Mucosa of rectum (tissue), 2 donors: ENCODE measurements around the gene MGA.

Source experiments
- H3K27ac ChIP-seq, 2 donors: one replicate each; pipeline ENCODE4 v1.7.0; 2013; ENCODE audit warnings: inconsistent platforms in 2 of 2, low read depth in 2 of 2, low read length in 2 of 2
- H3K27me3 ChIP-seq, 2 donors: one replicate each; pipeline ENCODE4 v1.7.0; 2013; ENCODE audit warnings: low read length in 2 of 2; ENCODE audit not compliant: control insufficient read depth in 2 of 2, insufficient read depth in 2 of 2
- H3K36me3 ChIP-seq, 2 donors: one replicate each; pipeline ENCODE4 v1.7.0; 2013; ENCODE audit warnings: low read length in 2 of 2; ENCODE audit not compliant: control insufficient read depth in 2 of 2, insufficient read depth in 2 of 2
- H3K4me1 ChIP-seq, 2 donors: one replicate each; pipeline ENCODE4 v1.7.0; 2013; ENCODE audit warnings: low read length in 2 of 2, mild to moderate bottlenecking in 1 of 2; ENCODE audit not compliant: control insufficient read depth in 2 of 2, insufficient read depth in 2 of 2
- H3K4me3 ChIP-seq, 2 donors: one replicate each; pipeline ENCODE4 v1.7.0; 2013; ENCODE audit warnings: low read length in 2 of 2
- H3K9ac ChIP-seq, 2 donors: one replicate each; pipeline ENCODE4 v1.7.0; 2013; ENCODE audit warnings: low read length in 2 of 2, low read depth in 1 of 2, mild to moderate bottlenecking in 1 of 2
- H3K9me3 ChIP-seq, 2 donors: one replicate each; pipeline ENCODE4 v1.7.0; 2013; ENCODE audit warnings: low read length in 2 of 2; ENCODE audit not compliant: control insufficient read depth in 2 of 2
- donor health status: healthy.
- donor health status: Normal muscosa, but diverticular disease.

The MGA gene

DNA sequence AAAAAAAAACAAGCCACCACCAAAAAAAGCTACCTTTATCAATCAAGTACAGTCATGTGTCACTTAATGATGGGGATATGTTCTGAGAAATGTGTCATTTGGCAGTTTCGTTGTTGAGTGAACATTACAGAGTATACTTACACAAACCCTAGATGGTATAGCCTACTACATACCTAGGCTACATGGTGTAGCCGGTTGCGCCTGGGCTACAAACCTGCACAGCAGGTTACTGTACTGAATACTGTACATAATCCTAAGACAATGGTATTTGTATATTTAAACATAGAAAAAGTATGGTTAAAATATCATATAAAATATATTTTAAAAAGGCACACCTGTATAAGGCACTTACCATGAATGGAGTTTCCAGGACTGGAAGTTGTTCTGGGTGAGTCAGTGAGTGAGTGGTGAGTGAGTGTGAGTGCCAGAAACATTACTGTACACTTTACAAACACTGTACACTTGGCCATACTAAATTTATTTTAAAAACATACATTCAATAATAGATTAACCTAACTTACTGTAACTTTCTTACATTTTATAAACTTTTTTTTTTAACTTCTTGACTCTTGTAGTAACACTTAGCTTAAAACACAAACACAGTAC is 141.7 kb downstream of the MGA start:
- no peaks in the 10 kb centered on the region for H3K4me1 ChIP-seq
- no peak overlapping the region for H3K27ac ChIP-seq

DNA sequence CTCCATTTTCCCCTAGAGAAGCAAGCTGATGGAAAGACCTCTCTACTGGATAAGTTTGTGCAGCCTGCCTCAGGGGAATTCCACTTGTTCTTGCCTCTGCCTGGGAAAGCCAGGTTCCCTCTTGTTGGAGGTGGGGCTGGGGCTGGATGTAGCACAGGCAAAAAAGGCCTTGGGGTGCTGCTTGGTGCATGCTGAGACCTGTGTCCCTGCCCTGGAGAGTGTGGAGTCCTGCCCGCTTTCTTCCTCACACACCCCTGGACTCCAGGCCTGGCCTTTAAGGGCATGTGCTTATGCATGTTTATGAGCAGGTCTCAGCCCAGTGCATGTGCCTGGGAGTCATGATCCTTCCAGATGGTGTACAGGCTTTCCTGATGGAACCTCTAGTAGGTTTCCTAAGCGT is 144.2 kb downstream of the MGA start:
- Histone ChIP-seq H3K36me3 (peaks cover 7 to 8% of the 10 kb centered on the region in 2 donors), H3K27me3 (no peaks in the 10 kb centered on the region), H3K9ac (no peak overlapping the region), H3K9me3 (no peaks in the 10 kb centered on the region), H3K27ac (no peak overlapping the region), H3K4me1 (no peaks in the 10 kb centered on the region), H3K4me3 (no peak overlapping the region)

More for the DNA sequence above, 141.7 kb downstream of the MGA start:
- H3K27me3 ChIP-seq, result no peaks in the 10 kb centered on the region
- no peak overlapping the region for H3K9ac ChIP-seq
- peaks cover 8 to 9% of the 10 kb centered on the region in 2 donors for H3K36me3 ChIP-seq
- no peak overlapping the region for H3K4me3 ChIP-seq
- no peaks in the 10 kb centered on the region for H3K9me3 ChIP-seq

DNA sequence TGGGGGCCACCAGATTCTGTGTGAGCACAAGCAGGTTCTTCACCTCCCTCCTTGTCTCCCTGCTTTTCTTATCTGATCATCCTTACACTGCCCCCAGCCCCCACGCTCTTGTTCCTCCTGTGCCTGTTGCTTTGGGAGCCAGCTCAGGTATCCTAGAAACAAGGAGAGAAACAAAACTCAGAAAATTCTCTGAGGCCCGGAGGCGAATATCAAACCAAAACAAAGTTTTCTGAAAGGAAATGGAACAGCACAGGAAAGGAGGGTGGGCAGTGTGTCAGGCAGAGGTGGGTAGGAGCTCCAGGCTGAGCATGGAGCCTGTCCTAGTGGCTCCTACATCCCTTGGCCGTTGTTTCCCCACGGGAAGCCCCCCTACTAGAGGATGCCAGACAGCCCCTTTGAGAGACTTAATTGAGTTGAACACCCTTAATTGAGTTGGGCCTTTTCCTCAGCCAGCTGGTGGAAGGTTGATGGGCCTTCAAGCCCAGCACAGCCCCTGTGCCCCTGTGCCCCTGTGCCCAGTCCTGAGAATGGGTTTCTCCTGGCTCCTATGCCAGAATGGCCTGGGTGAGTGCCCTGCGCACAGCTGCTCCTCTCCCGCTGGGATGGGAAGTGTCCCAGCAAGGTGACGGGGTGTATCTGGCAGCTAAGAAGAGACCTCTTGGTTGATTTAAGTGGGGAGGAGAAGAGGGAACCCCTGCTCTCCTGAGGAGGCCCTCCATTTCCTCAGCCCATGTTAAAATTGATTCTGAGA is 144.9 kb downstream of the MGA start:
- Histone ChIP-seq H3K4me3 (no peak overlapping the region), H3K9ac (no peak overlapping the region), H3K27ac (no peak overlapping the region), H3K9me3 (no peaks in the 10 kb centered on the region), H3K27me3 (no peaks in the 10 kb centered on the region), H3K4me1 (no peaks in the 10 kb centered on the region), H3K36me3 (peaks cover 0 to 8% of the 10 kb centered on the region in 2 donors)

DNA sequence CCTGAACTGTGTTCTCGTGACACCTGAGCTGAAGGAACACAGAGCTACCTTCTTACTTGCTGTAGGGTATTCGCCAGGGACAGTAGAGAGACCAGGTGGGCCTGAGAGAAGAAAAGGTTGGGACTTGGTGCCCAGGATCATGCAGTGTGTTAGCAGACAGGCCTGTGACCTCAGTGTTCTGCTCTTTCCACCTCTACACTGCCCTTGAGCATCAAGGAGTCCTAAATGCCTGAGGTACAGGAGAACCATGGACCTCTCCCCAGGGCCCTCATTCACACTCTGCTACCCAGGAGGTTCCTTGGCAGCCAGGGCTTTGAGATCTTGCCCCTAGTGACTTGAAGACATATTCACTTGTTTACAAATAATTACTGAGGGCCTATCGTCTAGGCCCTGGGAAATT is 145.5 kb downstream of the MGA start:
- no peak overlapping the region for H3K27ac ChIP-seq
- no peaks in the 10 kb centered on the region for H3K4me1 ChIP-seq

DNA sequence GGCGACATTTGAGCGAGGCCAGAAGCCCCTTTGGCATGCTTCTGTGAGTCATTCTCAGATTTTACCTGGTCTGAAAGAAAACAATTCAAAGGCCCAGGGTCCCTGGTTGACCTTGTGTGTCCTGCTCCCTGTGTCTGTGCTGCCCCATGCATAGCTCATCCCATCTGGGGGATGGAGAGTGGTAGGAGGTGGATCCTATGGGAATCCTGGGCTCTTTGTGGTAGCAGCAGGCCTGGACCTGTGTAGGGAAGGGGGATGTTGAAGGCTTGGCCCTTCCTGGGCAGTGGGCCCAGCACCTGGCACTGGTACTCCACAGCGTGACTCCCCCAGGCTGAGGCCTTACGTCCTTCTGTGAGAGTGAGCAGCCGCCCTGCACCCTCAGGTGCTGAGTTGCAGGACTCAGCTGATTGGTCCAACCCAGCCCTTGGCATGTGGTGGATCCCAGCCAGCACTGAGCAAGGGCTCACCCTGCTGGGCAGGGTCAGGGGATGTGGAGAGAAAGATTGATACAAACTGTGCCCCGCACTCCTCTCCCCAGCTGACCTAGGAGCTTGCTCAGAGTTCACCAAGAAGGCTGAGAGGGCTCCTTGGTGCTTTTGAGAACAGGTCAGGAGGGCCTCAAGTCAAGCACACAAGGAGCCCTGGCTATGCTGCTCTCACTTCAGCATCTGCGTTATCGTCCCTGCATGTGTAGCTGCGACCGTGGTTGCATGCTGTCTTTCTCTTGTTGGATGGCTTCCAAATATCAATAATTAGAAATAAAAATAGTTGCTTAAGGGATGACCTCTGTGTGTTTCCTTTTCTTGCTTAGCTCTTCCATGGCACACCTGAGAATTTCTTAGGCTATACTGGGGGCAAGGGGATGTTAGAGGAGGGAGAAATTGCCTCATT is 146.3 kb downstream of the MGA start:
- H3K9ac ChIP-seq, result no peak overlapping the region
- no peaks in the 10 kb centered on the region for H3K9me3 ChIP-seq
- no peak overlapping the region for H3K4me3 ChIP-seq
- H3K4me1 ChIP-seq, result no peaks in the 10 kb centered on the region
- no peaks in the 10 kb centered on the region for H3K36me3 ChIP-seq
- H3K27me3 ChIP-seq, result no peaks in the 10 kb centered on the region
- H3K27ac ChIP-seq, result no peak overlapping the region

More for the DNA sequence above, 145.5 kb downstream of the MGA start:
- Histone ChIP-seq H3K9ac (no peak overlapping the region), H3K27me3 (no peaks in the 10 kb centered on the region), H3K36me3 (peaks cover 0 to 4% of the 10 kb centered on the region in 2 donors), H3K4me3 (no peak overlapping the region), H3K9me3 (no peaks in the 10 kb centered on the region)

DNA sequence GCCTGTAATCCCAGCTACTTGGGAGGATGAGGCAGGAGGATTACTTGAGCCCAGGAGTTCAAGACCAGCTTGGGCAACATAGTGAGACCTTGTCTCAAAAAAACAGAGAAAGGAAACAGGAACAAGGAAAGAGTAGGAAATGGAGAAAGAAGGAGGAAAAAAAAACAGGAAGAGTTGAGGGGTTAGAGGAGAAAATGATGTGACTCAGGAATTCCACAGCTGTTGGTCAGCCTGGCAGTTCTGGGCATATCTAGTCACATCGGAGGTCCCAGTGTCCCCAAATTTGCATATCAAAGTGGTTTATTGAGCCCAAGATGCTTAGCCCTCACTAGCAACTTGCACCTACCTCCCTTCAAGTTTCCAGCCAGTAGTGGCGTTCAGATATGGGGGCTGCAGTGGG is 148.9 kb downstream of the MGA start:
- Histone ChIP-seq H3K4me3 (no peak overlapping the region), H3K4me1 (no peaks in the 10 kb centered on the region), H3K27ac (no peak overlapping the region), H3K27me3 (no peaks in the 10 kb centered on the region), H3K9me3 (no peaks in the 10 kb centered on the region), H3K36me3 (peaks cover 12 to 14% of the 10 kb centered on the region in 2 donors), H3K9ac (no peak overlapping the region)

DNA sequence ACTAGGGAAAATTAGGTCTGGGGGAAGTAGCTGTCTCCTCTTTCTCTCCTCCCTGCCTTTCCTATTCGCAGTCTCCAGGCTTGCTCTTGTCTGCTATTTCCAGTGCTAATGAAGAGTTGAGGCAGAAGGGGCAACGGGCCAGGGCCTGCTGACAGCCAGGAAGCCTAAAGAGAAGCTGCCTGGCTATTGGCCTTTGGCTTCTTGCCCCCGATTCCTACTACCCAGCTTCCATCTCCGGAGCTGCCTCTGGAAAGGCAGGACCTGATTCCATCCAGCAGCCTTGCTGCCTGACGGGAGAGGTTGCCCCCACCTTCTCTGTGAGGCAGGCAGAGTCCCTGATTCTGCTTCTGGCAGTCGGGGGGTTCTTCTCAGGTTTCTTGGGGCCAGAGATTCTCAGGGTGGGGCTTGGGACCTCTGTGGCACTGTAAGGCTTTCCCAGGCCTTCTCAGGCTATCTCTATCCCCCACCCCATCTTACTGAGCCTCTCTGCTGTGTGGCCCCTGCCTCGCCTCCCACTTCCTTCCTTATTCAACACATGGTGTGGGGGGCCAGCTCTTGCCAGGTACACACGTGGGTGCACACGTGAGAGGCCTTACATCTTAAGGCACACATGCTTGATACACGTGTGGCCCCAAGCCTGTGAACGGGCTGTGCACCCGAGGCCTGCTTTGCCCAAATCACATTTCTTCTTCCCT is 149.5 kb downstream of the MGA start:
- no peaks in the 10 kb centered on the region for H3K9me3 ChIP-seq
- H3K36me3 ChIP-seq, result peaks cover 12 to 14% of the 10 kb centered on the region in 2 donors
- no peaks in the 10 kb centered on the region for H3K4me1 ChIP-seq
- no peak overlapping the region for H3K27ac ChIP-seq
- no peaks in the 10 kb centered on the region for H3K27me3 ChIP-seq
- no peak overlapping the region for H3K4me3 ChIP-seq
- H3K9ac ChIP-seq, result no peak overlapping the region

DNA sequence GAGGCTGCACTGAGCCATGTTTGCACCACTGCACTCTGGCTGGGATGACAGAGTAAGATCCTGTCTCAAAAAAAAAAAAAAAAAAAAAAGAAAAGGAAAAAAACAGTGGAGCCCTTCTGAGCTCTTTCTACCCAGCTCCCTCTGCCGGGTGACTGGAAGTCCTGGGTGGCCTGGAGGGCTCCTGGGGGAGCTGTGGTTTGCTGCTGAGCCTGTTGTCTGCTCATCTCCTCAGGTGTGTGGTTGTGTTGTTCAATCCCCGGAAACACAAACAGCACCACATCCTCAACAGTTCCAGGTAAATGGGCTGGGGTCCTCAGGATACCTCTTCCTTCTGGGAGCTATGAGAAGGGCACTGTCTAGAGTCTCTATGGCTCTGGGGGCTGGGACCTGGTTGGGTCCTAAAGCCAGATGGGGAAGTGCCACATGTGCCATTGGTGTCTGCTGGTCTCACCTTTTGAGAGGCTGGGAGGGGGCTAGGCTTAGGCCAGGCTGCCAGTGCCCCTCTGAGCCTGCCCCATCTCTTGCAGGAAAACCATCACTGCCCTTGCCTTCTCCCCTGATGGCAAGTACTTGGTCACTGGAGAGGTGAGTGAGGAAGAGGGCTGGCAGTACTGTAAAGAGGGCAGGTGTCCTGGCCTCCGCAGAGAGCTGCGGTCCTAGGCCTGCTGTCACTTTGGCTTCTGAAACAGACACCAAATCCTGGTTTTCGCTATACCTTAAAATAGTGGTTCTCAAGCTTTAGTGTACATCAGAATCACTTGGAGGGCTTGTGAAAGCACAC is 150.6 kb downstream of the MGA start:
- H3K4me1 ChIP-seq, result no peaks in the 10 kb centered on the region
- no peak overlapping the region for H3K27ac ChIP-seq
- no peaks in the 10 kb centered on the region for H3K27me3 ChIP-seq
- peaks cover 16 to 19% of the 10 kb centered on the region in 2 donors for H3K36me3 ChIP-seq
- H3K9ac ChIP-seq, result no peak overlapping the region
- no peak overlapping the region for H3K4me3 ChIP-seq
- H3K9me3 ChIP-seq, result no peaks in the 10 kb centered on the region

- no peaks in the 10 kb centered on the region for H3K27me3 ChIP-seq
- H3K27ac ChIP-seq, result no peak overlapping the region
- H3K4me3 ChIP-seq, result no peak overlapping the region
- no peaks in the 10 kb centered on the region for H3K4me1 ChIP-seq
- H3K9ac ChIP-seq, result no peak overlapping the region
- H3K9me3 ChIP-seq, result no peaks in the 10 kb centered on the region
- H3K36me3 ChIP-seq, result peaks cover 20 to 26% of the 10 kb centered on the region in 2 donors
These were observed 151.4 kb downstream of the MGA start for GRCh38 chr15:41811432-41812195.
